Measurements from ENCODE around the gene JARID2.

JARID2 gene

DNA sequence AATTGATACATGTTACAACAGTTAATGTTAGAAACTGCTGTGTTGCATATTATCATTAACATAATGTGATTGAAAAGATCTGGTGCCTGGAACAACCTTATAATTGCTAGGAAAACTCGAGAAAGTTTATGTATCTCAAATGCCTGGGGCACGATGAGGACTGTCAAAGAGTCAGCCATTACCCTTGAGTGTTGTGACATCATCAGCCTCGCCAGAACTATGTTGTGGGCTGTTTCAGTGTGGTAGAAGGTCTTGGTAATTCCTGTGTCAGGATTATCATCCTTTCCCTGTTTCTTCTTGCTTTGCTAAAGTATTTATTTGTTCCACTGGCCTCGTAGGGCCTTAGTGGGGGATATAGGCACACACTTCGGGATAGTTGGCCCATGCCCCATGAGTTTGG, 231.9 kb downstream of the JARID2 start:
- no peak for DNase-seq

DNA sequence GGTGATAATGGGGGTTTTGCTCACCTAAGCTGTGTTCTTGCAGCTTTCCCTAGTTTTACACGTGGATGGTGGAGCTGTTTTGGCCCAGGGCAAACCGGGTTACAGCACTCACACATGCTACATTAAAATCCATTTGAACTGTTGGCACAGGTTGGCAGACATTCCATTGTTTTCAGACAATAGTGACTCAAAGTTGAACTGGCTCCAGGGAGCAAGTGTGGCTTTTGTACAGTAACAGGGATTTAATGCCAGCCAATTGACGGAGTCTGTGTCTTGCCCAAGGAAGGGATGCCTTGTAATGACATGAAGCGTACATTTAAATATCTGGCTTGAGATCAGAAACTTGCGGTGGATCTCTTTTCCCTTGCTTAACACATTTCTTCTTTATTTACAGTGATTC, 233.9 kb downstream of the JARID2 start:
- DNase-seq, result no peak

DNA sequence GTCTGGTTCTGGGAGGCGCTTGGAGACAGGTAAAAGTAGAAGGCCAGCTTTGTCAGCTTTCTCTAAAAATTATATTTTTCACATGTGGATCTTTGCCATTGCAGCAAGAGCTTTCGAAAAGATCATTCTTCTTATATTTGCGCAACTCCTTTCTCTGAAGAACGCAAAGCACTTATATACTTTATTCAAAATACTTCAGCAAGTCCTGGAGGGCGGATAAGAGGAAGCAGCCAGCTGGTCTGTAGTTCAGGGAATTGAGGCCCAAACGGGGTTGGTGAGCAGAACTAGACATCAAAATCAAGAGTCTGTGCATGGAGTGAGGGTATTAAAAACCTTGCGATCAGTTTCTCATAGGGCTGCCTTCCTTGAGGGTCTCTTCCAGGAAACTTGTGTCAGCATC, 234.7 kb downstream of the JARID2 start:
- no peak for DNase-seq

DNA sequence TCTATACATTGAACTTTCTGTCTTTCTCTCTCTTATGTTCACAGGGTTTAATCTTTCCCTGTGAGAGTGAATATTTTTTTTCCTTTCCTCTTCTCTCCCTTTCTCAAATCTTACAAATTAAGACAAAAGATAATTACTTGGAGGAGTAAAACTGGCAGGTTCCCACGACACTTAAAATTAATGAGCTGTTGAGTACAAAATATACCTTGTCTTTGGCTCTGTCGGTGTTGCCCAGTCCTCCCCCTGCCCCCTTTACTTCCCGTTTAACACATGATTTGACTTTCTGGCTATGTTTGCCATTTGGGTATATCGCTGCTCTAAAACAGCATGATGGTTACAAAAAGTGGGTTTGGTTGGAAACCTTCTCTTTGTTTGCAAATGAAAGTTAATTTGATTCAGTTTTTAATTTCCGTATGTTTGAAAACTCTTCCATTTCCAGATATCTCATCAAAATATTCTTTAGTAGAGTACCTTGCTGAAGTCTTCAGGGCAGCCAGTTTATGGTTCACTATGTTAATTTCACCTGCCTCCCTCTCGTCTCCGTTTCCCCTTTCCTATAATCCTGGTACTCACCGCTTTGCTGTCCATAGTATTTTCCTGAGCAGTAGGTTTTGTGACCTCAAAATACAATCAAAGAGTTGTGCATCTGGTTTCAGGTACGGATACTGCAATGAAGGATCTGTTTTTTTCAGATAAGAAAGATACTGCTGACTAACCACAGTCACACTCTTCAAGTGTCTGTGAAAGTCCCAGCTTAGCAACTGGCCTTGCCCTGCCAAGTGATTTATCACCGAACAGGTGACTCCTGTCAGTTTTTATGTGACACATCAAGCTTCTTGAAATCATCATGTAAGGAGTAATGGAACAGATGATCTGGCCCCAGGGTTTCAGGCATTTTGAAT, 235.8 kb downstream of the JARID2 start:
- no peak for DNase-seq

DNA sequence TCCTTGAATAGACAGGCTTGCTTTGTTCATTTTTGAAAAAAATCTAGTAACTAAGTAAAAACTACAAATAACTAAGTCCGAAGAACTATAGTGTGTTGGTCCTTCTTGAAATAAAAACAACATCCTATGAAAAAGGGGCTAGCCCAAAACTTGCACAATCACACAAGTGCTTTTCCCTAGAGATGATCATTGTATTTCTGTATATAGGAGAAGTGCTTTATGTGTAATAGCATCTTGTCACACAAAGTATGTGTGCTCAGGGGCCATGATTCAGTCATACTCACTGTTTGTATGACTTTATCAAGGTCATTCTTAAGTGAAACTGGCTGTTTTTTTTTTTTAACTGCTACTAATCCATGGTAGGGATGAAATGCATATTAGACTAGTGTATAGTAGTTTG, 237.2 kb downstream of the JARID2 start:
- no peak for DNase-seq

DNA sequence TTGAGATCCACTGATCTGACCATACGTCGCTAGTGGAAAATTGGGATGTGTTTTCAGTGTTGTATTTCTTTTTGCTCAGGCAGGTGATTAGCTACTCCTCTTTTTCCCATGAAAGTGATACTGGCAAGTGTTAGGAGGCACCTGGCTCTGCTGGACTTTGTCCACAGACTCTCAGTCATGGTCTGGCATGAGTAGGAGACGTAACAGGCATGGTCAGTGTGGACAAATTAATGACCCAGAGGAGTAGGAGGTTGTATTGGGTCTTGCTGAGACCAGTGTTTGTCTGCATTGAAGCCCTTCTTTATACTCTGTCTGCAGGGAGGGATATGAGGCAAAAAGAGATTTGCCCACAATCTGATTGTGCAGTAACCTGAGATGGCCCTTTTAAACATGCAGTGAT, 238.3 kb downstream of the JARID2 start:
- DNase-seq, result no peak

DNA sequence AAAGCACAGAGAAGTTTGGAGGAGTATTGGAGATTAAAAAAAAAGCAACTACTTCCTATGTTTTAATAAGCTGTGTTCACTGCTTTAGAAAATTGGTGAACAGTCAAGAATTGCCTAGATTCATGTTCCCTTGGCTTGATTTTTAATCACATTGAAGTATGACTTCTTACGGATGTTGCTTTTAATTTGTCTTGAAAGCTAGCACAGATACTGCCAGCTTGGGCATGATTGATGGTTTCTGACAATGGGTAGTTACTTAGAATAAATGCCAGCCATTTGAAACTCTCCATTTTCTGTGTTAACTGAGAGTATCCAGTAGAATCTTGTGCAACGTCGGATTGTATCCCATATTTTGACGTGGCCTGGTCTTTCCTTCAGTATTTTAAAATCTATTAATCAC, 239.0 kb downstream of the JARID2 start:
- DNase-seq, result no peak

DNA sequence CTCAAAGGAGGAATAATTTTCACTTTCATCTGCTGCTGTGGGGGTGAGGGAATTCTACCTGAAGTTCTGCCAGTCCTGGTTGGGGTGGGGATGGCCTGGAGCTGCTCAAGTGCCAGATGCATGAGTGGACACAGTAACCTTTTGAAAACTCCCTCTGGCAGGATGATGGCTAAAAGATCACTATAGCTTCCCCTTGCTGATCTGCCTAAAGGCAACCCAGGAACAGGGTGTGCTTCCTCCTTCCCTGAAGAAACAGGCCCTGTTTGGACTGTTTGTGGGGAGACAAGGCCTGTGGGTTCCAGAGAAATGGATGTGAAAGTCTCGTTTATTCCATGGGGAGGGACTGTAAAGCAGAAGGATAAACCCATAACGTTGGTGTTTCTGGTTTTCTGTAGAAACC, 240.1 kb downstream of the JARID2 start:
- DNase-seq, result no peak

DNA sequence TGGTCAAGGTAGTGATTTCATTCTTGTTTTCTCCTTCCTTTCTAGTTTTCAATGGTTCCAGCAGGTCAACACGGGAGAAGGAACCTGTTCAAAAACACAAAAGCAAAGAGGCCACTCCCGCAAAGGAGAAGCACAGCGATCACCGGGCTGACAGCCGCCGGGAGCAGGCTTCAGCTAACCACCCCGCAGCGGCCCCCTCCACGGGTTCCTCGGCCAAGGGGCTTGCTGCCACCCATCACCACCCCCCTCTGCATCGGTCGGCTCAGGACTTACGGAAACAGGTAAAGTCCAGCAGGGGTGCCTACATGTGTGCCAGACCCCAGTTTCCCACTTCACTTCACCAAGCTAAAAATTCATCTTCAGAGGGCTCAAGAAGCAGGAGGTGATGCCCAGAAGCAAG, 241.4 kb downstream of the JARID2 start:
- DNase-seq, result no peak

DNA sequence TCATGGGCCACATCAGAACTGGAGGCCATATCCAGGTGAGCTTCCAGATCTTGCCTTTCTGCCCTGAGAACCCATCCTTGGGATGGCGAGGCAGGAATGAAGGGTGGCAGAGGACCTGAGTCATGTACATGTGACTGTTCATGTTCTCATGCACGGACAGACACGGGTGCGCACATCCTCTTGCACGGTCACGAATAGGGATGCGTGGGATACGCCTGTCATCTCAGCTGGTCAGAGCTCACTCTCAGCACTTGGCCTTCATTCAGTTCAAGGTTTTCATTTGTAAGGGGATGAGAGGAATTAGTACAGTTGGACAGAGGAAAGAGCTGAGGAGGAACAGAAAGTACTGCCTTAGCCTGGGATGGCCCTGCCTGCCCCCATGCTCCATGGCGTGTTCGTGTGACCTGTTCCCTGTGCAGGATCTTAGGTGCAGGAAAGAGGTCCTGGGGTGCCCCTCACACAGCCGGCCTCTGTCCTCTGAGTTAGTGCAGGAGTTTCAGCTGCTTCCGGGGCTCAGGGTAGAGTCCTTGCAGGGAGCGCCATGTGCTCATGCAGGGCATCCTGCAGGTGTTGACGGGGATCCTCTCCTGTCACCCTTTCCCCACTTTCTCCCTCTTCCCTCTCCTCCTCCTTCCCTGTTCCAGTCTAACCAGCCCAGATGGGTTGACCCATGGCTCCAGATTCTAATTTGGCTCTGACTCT, 243.5 kb downstream of the JARID2 start:
- DNase-seq, result no peak

DNA sequence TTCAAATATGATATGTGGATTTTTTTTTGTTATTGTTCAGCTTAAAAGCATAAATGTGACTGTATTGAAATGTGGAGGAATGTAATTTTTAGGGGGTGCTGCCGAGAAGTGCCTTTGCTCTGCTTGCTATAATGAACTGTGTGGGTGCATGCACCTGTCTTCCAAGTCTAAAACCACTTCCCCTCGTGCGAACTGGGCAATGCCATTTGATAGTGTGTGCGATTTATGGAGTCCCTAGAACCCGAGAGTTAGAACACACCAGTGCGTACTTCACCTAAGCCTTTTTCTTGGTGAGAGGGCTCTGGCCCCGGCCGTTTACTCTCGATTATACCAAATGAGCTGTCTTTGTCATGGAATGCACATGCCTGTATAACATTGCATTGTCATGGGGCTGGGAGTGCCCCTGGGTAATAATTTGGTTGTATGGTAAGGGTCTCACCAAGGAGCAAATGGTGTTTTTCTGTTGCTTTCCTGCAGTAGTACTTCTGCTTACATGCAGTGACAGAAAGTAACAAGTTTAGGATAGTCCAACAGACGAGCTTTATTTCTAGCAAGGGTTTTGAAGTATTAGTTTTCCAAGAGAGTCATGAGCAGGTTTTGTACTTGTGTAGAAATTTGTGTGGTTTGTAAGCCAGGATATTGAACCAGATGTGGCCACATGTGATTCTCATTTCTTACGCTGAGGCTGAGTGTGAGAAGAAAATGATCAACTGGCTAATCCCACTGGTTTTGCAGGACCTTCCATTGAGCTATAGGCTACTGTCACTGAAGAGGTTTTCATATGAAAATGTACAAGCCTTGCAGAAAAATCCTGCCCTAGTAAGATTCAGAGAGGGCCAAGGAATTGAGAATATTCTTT, 244.6 kb downstream of the JARID2 start:
- DNase-seq, result no peak

DNA sequence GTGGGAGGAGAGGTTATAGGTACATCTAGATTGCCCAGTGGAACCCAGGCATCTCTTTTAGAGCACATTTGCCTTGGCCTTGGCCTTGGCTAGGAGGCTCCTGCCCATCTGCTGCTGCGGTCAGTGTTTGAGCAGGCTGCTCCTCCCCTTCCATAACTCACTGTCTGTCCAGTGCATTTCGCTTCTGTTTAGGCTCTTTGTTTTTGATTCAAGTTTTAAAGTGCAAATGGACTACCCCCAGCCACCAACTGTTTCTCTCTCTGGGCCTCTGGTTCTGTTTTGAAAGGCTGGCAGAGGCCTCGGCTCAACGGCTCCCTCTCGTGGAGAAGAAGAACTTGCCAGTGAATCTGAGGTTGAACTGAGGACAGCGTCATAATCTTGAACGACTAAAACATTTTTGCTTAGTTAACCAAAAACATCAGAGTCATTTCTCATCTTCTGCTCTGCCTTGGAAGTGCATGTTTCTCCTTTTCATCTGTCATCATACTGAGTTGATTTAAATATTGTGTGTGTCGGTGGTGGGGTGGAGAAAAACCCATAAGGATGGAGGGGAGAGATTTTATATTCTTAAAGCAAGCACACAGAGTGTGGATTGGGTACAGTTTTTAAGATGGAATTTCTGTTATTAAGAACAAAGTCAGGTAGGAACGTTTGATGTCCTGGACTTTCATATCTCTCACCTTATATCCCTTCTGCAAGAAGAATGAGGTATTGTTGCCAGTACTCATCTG, 245.6 kb downstream of the JARID2 start:
- DNase-seq, result peak; percentile 71

DNA sequence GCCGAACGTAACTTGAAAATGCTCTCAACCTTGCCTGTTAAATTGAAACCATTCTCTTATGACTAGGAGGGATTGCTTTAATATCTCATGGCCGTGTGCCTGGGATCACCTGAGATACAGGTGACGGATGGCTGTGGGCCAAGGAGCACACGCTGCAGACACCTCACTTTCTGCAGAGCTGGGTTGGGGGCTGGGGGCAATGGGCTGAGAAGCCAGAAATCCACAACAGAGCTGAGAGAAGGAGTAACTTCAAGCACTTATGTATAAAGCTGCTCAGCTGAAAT, 246.1 kb downstream of the JARID2 start:
- DNase-seq, result no peak

DNA sequence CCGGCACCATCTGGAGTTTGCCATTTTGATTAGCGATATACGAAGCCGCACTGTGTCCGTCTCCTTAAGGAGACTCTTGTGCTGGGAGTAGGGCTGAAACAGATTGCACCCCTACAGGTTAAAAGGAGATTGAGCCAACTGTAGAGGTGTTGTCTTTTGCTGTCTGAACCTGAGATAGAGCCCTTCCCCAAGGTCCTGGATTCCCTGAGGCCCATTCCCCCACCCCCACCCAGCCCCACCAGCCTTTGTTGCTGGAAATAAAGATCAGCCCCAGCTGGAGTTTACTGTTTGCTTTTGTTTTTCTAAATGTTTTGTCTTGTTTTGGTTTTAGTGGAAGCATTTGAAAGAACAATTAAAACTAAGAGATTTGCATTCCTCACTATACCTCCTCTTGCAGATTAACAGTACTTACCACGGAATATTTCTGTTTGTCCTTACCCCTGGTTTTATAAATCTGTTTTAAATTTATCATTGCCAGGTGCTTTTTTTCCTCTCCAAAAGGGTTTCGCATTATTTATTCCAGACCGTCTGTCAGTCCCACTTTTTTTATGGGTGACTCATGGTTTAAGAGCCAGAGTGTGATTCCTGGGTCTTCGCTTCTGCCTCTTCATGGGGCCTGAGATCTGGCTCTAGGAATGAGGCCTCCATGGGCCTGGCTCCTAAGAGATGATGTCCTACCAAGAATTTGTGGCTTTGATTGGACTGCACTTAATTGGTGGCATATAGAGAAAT, 247.7 kb downstream of the JARID2 start:
- DNase-seq, result no peak

DNA sequence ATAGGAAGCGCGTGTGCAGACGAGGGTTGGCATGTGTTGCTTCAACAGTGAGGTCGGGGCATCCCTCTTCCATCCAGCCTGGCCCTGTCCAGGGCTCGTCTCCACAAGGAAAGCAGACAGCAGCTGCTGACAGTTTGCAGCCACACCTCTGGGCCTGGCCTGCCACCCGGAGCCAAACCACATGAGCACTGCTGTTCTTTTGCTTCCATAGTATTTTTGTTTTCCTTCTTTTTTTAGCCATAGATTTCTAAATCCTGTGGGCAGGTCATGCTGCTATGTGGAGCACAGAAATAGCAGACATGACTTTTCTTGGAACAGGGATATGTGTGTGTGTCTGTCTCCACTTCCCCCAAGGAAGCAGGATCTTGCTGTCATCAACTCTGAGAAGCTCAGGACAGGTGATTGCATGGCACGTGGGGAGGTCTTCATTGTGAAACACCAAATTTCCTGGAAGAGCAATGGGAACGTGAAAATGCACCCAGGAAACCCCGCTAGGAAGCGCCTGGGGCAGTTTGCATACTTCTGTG, 249.6 kb downstream of the JARID2 start:
- DNase-seq, result no peak

DNA sequence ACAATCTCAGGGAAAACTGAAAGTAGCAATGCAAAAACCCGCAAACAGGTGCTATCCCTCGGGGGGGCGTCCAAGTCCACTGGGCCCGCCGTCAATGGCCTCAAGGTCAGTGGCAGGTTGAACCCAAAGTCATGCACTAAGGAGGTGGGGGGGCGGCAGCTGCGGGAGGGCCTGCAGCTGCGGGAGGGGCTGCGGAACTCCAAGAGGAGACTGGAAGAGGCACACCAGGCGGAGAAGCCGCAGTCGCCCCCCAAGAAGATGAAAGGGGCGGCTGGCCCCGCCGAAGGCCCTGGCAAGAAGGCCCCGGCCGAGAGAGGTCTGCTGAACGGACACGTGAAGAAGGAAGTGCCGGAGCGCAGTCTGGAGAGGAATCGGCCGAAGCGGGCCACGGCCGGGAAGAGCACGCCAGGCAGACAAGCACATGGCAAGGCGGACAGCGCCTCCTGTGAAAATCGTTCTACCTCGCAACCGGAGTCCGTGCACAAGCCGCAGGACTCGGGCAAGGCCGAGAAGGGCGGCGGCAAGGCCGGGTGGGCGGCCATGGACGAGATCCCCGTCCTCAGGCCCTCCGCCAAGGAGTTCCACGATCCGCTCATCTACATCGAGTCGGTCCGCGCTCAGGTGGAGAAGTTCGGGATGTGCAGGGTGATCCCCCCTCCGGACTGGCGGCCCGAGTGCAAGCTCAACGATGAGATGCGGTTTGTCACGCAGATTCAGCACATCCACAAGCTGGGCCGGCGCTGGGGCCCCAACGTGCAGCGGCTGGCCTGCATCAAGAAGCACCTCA, 250.7 kb downstream of the JARID2 start:
- no peak for DNase-seq

DNA sequence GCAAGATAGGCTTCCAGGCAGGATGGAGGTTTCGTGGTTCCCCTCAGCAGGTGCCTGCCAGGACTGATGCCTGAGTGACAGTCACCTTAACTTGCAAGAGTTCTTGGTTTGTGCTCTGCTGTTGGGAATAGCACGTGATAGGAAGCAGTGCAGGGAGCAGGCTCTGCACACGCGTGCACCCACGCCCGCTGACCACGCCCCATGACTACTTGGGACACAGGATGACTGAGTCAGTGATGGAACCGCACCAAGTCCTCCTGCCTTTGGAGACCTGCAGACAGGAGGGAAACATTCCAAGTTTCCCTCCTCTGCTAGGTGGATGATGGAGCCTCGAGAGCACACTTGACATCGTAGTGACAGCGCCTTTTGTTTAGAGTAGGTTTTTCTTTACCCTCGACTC, 252.8 kb downstream of the JARID2 start:
- no peak for DNase-seq

DNA sequence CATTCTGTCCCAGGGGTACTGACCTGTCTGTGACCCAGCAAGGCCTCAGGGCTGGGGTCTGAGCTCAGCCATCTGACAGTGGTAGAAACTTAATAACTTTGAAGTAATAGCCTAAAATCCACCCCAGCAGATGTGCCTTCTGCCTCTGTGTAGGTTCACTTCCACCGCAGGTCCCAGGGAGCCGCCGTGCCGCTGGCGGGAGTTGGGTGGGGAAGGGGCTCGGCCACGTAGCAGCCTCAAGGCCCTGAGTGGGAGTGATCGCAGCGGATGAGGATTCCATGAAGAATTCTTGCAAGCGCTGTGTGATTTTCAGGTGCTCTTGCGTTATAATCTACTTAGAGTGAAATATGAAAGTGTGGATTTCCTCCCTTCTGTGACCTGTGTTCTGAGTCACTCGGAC, 253.3 kb downstream of the JARID2 start:
- DNase-seq, result no peak

DNA sequence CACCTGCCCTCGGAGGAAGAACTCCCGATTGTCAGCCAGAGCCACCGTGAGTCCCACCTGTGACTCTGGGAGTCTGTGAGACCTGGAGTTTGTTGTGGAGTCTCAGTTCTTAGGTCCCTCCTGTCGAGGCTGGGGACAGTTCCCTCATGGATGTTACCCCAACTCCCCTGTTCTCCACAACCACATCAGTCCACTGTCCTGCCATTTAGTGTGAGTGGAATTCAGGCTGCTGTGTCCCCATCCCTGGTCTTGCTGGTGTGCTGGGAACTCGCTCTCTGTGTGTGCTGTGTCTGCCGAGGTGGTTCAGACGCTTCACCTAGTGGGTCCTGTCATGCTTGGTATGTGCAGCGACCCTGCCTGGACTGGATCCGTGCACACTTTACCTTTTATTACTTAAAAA, 253.7 kb downstream of the JARID2 start:
- no peak for DNase-seq

DNA sequence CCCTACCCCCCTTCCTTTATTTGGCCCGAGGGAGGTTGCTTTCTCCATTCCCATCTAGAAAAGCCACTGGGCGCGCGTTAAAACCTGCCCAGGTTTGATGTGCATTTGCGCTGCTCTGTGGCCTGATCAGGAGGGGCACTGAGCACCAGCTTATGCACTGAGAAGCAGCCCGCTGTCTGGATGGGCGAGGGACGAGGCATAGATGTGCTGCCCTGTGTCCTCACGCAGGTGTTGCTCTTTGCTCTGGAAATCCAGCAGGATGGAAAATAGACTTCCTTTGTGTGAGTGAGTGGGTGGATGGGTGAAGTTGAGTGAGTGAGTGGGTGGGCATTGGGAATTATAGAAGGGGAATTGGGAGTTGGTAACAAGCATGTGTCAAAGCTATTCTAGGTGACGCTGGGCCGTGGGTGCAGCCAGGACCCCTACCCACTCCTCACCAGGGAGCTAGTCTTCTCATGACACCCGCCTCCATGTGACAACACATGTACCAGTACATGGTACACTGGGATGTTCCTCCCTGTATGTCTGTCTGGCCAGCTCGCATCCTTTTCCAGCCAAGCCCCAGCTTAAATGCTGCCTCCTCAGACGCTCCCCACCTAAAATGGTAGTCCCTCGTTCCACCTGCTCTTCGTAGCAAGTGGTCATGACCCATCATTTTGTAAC, 254.3 kb downstream of the JARID2 start:
- DNase-seq, result no peak

Measured in amniotic stem cell (primary cell).